Measurements from ENCODE around the gene BCL11A.

Gene BCL11A

DNA sequence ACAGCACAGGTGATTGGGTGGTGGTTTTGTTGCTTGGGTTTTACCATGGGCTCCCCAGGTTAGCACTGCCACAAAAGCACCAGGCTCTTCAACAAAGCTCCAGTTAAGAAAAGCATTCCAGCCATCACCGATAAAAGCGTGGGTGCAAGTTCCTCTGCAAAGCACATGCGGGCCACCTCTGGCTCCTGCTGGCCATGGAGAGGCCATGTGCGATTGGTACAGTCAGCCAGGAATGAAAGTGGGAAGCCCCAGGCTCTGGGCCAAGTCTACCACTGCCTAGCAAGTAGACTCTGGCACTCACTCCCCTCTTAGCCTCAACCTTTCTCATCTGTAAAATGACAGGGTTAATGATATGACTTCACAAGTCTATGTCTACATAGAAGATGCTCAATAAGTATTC lies 36.0 kb downstream of the BCL11A start:
- peak; percentile 18 for DNase-seq (ENCODE audit: low read depth)
- H3K4me3 ChIP-seq (ENCODE audit: low read depth, low read length), result no peak overlapping the region
- TF ChIP-seq, protein P1, sequence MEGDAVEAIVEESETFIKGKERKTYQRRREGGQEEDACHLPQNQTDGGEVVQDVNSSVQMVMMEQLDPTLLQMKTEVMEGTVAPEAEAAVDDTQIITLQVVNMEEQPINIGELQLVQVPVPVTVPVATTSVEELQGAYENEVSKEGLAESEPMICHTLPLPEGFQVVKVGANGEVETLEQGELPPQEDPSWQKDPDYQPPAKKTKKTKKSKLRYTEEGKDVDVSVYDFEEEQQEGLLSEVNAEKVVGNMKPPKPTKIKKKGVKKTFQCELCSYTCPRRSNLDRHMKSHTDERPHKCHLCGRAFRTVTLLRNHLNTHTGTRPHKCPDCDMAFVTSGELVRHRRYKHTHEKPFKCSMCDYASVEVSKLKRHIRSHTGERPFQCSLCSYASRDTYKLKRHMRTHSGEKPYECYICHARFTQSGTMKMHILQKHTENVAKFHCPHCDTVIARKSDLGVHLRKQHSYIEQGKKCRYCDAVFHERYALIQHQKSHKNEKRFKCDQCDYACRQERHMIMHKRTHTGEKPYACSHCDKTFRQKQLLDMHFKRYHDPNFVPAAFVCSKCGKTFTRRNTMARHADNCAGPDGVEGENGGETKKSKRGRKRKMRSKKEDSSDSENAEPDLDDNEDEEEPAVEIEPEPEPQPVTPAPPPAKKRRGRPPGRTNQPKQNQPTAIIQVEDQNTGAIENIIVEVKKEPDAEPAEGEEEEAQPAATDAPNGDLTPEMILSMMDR (conservative IDR thresholded peaks at IDR 0.05; ENCODE audit: low read depth, low read length), result no peak

DNA sequence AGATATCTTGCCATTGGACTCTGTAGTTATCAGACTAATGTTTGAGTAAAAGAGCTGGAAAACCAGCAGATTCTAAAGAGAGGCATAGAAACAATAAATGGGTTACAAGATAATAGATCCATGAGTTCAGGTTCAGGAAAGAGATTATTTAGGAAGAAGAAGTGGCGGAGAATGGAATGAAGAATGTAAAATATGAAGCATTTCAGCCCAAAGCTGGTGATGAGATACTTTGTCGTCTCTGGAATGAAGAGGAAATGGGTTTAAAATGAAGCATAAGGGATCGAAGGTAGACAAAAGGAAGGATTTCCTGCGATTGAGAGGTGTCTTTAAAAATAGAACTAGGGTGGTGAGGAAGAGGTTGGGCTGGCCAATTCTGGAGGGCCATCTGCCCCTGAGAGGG lies 36.6 kb downstream of the BCL11A start:
- TF ChIP-seq, protein P1 (conservative IDR thresholded peaks at IDR 0.05; ENCODE audit: low read depth, low read length), result no peak
- H3K4me3 ChIP-seq (ENCODE audit: low read depth, low read length), result peak overlapping the region; percentile 44
- no peak for DNase-seq (ENCODE audit: low read depth)

DNA sequence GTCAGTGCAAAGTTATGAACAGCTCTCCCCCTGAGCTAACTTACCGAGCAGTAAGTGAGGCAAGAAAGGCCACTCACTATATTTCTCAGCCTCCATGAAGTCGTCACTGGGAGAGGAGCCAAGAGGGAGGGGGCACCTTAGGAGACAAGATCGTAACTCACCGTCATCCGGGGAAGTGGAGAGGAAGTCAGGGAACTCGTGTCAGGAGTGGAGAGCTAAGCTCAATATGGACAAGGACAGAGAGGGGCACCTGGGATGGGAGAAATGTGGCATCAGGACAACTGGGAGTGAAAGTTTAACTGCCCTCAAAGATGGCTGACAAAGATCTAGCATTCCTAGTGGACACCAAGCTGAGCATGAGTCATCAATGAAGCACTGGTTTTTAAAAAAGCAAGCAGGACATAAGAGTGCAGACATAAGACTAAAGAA lies 37.1 kb downstream of the BCL11A start:
- peak overlapping the region; percentile 44 for H3K4me3 ChIP-seq (ENCODE audit: low read depth, low read length)
- peak; percentile 97 for DNase-seq (ENCODE audit: low read depth)
- TF ChIP-seq, protein P1 (conservative IDR thresholded peaks at IDR 0.05; ENCODE audit: low read depth, low read length), result no peak

DNA sequence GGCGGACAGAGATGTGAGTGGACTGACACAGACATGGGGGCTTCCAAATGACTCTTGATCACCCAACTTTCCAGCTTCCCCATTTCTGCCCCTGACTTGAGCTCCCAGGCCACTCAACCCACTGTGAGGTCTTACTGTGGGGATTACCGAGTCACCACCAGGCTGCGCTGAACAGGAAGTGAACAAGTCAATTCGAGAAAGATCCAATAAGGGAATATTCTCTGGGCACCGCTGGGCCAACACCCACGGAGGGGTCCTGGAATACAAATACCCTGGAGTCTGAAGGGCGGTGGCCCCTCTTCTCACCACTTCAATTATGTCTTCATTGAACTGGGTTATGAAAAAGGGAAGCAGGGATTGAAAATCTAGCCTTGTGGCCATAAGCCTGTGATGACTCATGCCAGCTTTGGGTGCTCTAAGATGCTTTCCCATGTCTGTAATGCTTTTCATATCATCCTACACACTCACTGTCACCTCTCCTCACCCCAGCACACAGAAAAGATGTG lies 37.7 kb downstream of the BCL11A start:
- TF ChIP-seq, protein P1 (conservative IDR thresholded peaks at IDR 0.05; ENCODE audit: low read depth, low read length), result peak; percentile 60
- peak; percentile 95 for DNase-seq (ENCODE audit: low read depth)
- no peak overlapping the region for H3K4me3 ChIP-seq (ENCODE audit: low read depth, low read length)

DNA sequence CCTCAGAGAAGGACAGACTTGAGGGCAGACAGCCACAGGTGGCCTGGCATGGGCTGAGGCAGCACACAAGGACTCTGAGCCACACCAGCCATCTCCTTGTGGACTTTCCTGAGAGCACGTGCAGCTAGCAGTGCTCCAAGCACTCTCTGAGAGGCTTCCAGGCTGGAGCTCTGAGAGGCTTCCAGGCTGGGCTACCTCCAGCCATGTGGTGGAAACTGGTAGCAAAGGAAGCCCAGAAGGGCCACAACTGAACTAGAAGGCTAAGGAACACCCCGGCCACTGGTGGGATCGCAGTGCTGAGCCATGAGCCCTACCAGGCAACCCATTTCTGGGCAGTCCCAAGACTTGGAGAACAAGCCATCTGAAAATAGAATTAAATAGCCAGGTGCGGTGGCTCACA lies 39.5 kb downstream of the BCL11A start:
- TF ChIP-seq, protein P1 (conservative IDR thresholded peaks at IDR 0.05; ENCODE audit: low read depth, low read length), result no peak
- H3K4me3 ChIP-seq (ENCODE audit: low read depth, low read length), result no peak overlapping the region
- no peak for DNase-seq (ENCODE audit: low read depth)

DNA sequence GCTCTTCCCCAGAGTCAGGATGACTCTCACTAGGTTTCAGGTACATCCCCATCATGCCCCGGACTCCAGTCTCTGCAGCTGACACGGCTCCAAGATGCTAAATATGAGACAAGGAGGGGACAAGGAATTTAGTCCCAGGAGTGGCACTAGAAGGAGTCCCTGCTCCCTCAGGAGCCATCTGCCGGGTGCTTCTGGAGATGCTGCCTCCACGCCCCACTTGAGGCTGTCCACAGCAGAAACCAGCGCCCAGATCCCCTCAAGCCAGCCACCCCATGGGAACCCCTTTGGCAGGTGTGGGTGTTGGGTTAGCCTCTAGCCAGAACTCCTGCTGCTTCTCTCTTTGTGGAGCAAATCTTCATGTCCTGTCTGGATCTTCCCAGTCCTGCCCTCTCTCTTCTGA lies 40.3 kb downstream of the BCL11A start:
- H3K4me3 ChIP-seq (ENCODE audit: low read depth, low read length), result no peak overlapping the region
- TF ChIP-seq, protein P1 (conservative IDR thresholded peaks at IDR 0.05; ENCODE audit: low read depth, low read length), result no peak
- DNase-seq (ENCODE audit: low read depth), result no peak

DNA sequence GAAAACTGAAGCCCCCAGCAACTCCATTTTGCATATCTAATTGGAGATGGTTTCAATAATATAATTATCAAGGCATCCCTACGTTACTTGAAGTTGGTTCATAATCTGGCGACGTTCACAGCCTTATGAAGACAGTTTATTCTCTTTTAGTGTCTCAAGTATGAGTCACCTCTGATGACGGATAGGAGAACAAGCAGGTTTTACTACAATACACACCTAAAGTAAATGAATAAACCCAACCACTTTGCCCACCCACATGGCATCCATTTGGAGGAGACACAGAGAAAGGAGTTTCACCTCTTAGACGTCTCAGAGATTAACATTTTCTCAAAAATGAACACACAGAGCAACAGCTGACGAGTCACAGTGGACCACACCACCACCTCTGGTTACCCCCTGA lies 40.8 kb downstream of the BCL11A start:
- no peak for DNase-seq (ENCODE audit: low read depth)
- H3K4me3 ChIP-seq (ENCODE audit: low read depth, low read length), result no peak overlapping the region
- TF ChIP-seq, protein P1 (conservative IDR thresholded peaks at IDR 0.05; ENCODE audit: low read depth, low read length), result no peak
